Right cardiac atrium (tissue), 5 donors: Measurements from ENCODE around the gene WDR18. TPM values are rescaled to one million over a fixed set of nuclear protein-coding genes. Genes with fewer than 3 reads are reported as not detected.
"Not testable (repeated sequence)": the region's sequence is repeated elsewhere in the genome, so short reads cannot be mapped to it uniquely, and the experiment has no call there.

Source experiments
- ATAC-seq, 2 donors: fragments of 200-7000 bp; cut with Tn5 transposase; one replicate each; pipeline versions ENCODE4 v1.8.0 to v1.9.1; 2020; ENCODE audit warnings: moderate library complexity in 2 of 2, mild to moderate bottlenecking in 1 of 2
- DNase-seq, 3 donors: peaks; one replicate each; pipeline ENCODE4 v3.0.0-alpha.2; 2020
- H3K27ac ChIP-seq: one replicate; pipeline ENCODE4 v1.5.1; 2013; ENCODE audit warnings: mild to moderate bottlenecking, low read length, control low read depth, moderate library complexity
- H3K27me3 ChIP-seq: one replicate; pipeline ENCODE4 v1.6.1; 2013; ENCODE audit not compliant: control insufficient read depth, insufficient read depth
- H3K4me1 ChIP-seq: one replicate; pipeline ENCODE4 v1.6.1; 2013; ENCODE audit warnings: low read length; ENCODE audit not compliant: control insufficient read depth, insufficient read depth
- H3K4me3 ChIP-seq: one replicate; pipeline ENCODE4 v1.5.1; 2013; ENCODE audit warnings: low read length, control low read depth
- H3K9me3 ChIP-seq: one replicate; pipeline ENCODE4 v1.6.1; 2013; ENCODE audit warnings: low read length; ENCODE audit not compliant: control insufficient read depth
- WGBS: extraction: QIAGEN DNeasy Blood & Tissue Kit; methylation state at CpG from one replicate; pipeline ENCODE4 v1.1.7; 2013; 5-methylcytosine and 5-hydroxymethylcytosine counted together
- intact Hi-C, 4 donors: fragments of 100-400 bp; cut with DNase I; formaldehyde crosslinking; loops; one replicate each; pipeline versions ENCODE4 v1.11.0 to v1.14.0; 2022 to 2023
- polyA plus RNA-seq: library from polyadenylated mRNA; stranded (reverse); fragments of 200-250 nt; gene quantifications from one replicate; pipeline ENCODE4 v1.2.3, GENCODE V29; 2013
- total RNA-seq, 4 donors: library from RNA; stranded (reverse); fragmentation: NEBNext Ultra II Directional; extraction: Animal tissue kit (Norgen Biotek cat#: 25700); gene quantifications; one replicate each; pipeline ENCODE4 v1.2.1, GENCODE V29; 2021
- donor health status: healthy with polysubstance abuse.
- donor health status: DM: no; HTN: yes; CAD: no.
- donor health status: DM: no; HTN: no; CAD: no.
- donor health status: DM: no; HTN: yes; CAD: no; lungs with severe emphysema.
- donor health status: DM: yes; HTN: yes; CAD: no.

The WDR18 gene
- total and polyA plus RNA-seq, 5 donors: 12.2 to 24.0 (median 18.2) TPM

GRCh38 chr19:1018932-1019615, 34.9 kb downstream of the WDR18 start:
- ATAC-seq: no peak
- WGBS: 41% methylated on average over 17 of the region's 17 CpGs
- Histone ChIP-seq H3K4me3 (no peak overlapping the region), H3K27ac (no peak overlapping the region), H3K4me1 (peaks cover 26% of the 10 kb centered on the region), H3K27me3 (no peaks in the 10 kb centered on the region), H3K9me3 (no peaks in the 10 kb centered on the region)
- intact Hi-C loops: no loop called here
- peak; percentile 31 to 62 (median 54) for DNase-seq

- Histone ChIP-seq H3K4me3 (peak overlapping the region; percentile 81), H3K4me1 (peaks cover 26% of the 10 kb centered on the region)
These were observed 35.4 kb downstream of the WDR18 start for GRCh38 chr19:1019616-1019961.

GRCh38 chr19:1019980-1020867, 36.1 kb downstream of the WDR18 start:
- H3K27me3 ChIP-seq: no peaks in the 10 kb centered on the region
- 1% methylated on average over 60 of the region's 60 CpGs for WGBS
- H3K4me1 ChIP-seq: peaks cover 26% of the 10 kb centered on the region
- DNase-seq: peak; percentile 54 to 82 (median 78)
- H3K4me3 ChIP-seq: peak overlapping the region; percentile 81
- no peak for ATAC-seq
- H3K9me3 ChIP-seq: no peaks in the 10 kb centered on the region
- H3K27ac ChIP-seq: peak overlapping the region; percentile 79
- intact Hi-C loops: loop anchor here in 1 of 4 donors (10.0 kb wide), 1 partner anchor 85 kb away; the partner anchor contains the start of gene GPX4

More at GRCh38 chr19:1019616-1019961, 35.4 kb downstream of the WDR18 start:
- WGBS: 65% methylated on average over 18 of the region's 18 CpGs
- intact Hi-C loops: no loop called here
- DNase-seq (peak in 1 of 3 donors; percentile 54), ATAC-seq (no peak)
- no peak overlapping the region for H3K27ac ChIP-seq
- H3K27me3 ChIP-seq: no peaks in the 10 kb centered on the region
- H3K9me3 ChIP-seq: no peaks in the 10 kb centered on the region

- WGBS: under 1% methylated on average over 68 of the region's 68 CpGs
- peak; percentile 90 to 94 for ATAC-seq
- intact Hi-C loops: loop anchor here in 1 of 4 donors (10.0 kb wide), 1 partner anchor 84 kb away; the partner anchor contains the start of gene GPX4
These were observed 36.8 kb downstream of the WDR18 start, which contains the start of gene TMEM259 for GRCh38 chr19:1020868-1021425. TMEM259 (minus strand) TSS chr19:1021123; CDS start chr19:1020996, 127 bp downstream.

GRCh38 chr19:1023883-1024188, 39.7 kb downstream of the WDR18 start:
- H3K4me3 ChIP-seq, H3K27me3 ChIP-seq, H3K9me3 ChIP-seq, DNase-seq, H3K27ac ChIP-seq, ATAC-seq, H3K4me1 ChIP-seq: not testable (repeated sequence)
- 82% methylated on average over 5 of the region's 5 CpGs for WGBS
- intact Hi-C loops: loop anchor here in 1 of 4 donors (10.0 kb wide), 1 partner anchor 81 kb away; the partner anchor contains the start of gene GPX4

More at GRCh38 chr19:1020868-1021425, 36.8 kb downstream of the WDR18 start, which contains the start of gene TMEM259:
- no peaks in the 10 kb centered on the region for H3K27me3 ChIP-seq
- H3K4me1 ChIP-seq: peaks cover 26% of the 10 kb centered on the region
- DNase-seq: peak; percentile 97 to 99 (median 99)
- H3K4me3 ChIP-seq: peak within 1 kb of the TSS; percentile 81
- peak within 1 kb of the TSS; percentile 89 for H3K27ac ChIP-seq
- no peaks in the 10 kb centered on the region for H3K9me3 ChIP-seq

GRCh38 chr19:1025080-1025479, 40.9 kb downstream of the WDR18 start:
- WGBS: 90% methylated on average over 6 of the region's 6 CpGs
- ATAC-seq, H3K9me3 ChIP-seq, DNase-seq, H3K4me1 ChIP-seq, H3K4me3 ChIP-seq, H3K27ac ChIP-seq, H3K27me3 ChIP-seq: not testable (repeated sequence)
- intact Hi-C loops: loop anchor here in 2 of 4 donors (5.0 to 10.0 kb wide), 2 partner anchors 77 to 80 kb away; partner anchors contain the start of gene GPX4 (in 2 of the 2)

GRCh38 chr19:1025960-1026782, 42.0 kb downstream of the WDR18 start, which contains the start of gene CNN2:
CNN2 (plus strand) TSS chr19:1026608; CDS start chr19:1026662, 54 bp downstream.
- ATAC-seq: peak; percentile 83 to 86
- Histone ChIP-seq H3K27ac (peak within 1 kb of the TSS; percentile 73), H3K4me3 (peak within 1 kb of the TSS; percentile 58), H3K27me3 (no peaks in the 10 kb centered on the region), H3K4me1 (no peaks in the 10 kb centered on the region), H3K9me3 (no peaks in the 10 kb centered on the region)
- 5% methylated on average over 63 of the region's 63 CpGs for WGBS
- peak; percentile 82 to 93 (median 93) for DNase-seq
- intact Hi-C loops: loop anchor here in 2 of 4 donors (5.0 to 10.0 kb wide), 2 partner anchors 76 to 79 kb away; partner anchors contain the start of gene GPX4 (in 2 of the 2)

- intact Hi-C loops: loop anchor here in 2 of 4 donors (5.0 to 10.0 kb wide), 2 partner anchors 75 to 78 kb away; partner anchors contain the start of gene GPX4 (in 2 of the 2)
- Histone ChIP-seq H3K4me1 (no peaks in the 10 kb centered on the region), H3K27me3 (no peaks in the 10 kb centered on the region), H3K27ac (peak overlapping the region; percentile 72), H3K4me3 (peak overlapping the region; percentile 58), H3K9me3 (no peaks in the 10 kb centered on the region)
- ATAC-seq (peak; percentile 1 to 8), DNase-seq (peak in 2 of 3 donors; percentile 63 to 64)
- WGBS: 1% methylated on average over 36 of the region's 36 CpGs
These were observed 42.9 kb downstream of the WDR18 start for GRCh38 chr19:1026783-1027649.

- H3K27me3 ChIP-seq: no peaks in the 10 kb centered on the region
- intact Hi-C loops: loop anchor here in 2 of 4 donors (5.0 to 10.0 kb wide), 2 partner anchors 75 to 77 kb away; partner anchors contain the start of gene GPX4 (in 2 of the 2)
- DNase-seq (peak in 2 of 3 donors; percentile 60 to 70), ATAC-seq (peak; percentile 1 to 5)
- peak overlapping the region; percentile 58 for H3K4me3 ChIP-seq
- no peaks in the 10 kb centered on the region for H3K9me3 ChIP-seq
- H3K4me1 ChIP-seq: no peaks in the 10 kb centered on the region
- 4% methylated on average over 16 of the region's 16 CpGs for WGBS
- peak overlapping the region; percentile 72 for H3K27ac ChIP-seq
These were observed 43.5 kb downstream of the WDR18 start for GRCh38 chr19:1027650-1028061.
